ENCODE results near the gene CLPSL1. TPM values are rescaled to one million over a fixed set of nuclear protein-coding genes. Genes with fewer than 3 reads are reported as not detected.
A peak's percentile ranks its signal among the peaks of the same experiment; 100 is the strongest.

Gene CLPSL1
- total and polyA plus RNA-seq, 2 of the 13 experiments (the other 11 are each of a cell fraction or from before 2014, with no cell fraction given) = not detected

- Histone ChIP-seq H3K79me2 (ENCODE audit: insufficient read depth, low read length) (no peaks in the 10 kb centered on the region), H3K9ac (ENCODE audit: insufficient read depth, low read depth, low read length) (no peak overlapping the region), H3K4me2 (ENCODE audit: low read depth, low read length) (no peak overlapping the region), H3K9me3 (ENCODE audit: low read length) (no peaks in the 10 kb centered on the region), H3K4me1 (ENCODE audit: insufficient read depth, low read length) (peaks cover 18% of the 10 kb centered on the region), H3K4me3 (replicated peaks in 1 of 3; ENCODE audit: insufficient read depth in 1 of 3, low read depth in 2 of 3, low read length in 3 of 3) (no peak overlapping the region), H3K27ac (ENCODE audit: extremely low read length, insufficient read depth, low read length) (no peak overlapping the region), H3K36me3 (replicated peaks in 1 of 2; ENCODE audit: control insufficient read depth in 1 of 2, insufficient read depth in 2 of 2, low read length in 2 of 2) (no peaks in the 10 kb centered on the region), H2AFZ (ENCODE audit: low read length) (no peak overlapping the region), H4K20me1 (ENCODE audit: insufficient read depth, low read length) (no peaks in the 10 kb centered on the region), H3K27me3 (ENCODE audit: control insufficient read depth in 1 of 2, insufficient read depth in 2 of 2, low read length in 2 of 2) (peaks cover 0 to 16% of the 10 kb centered on the region in 2 experiments; a peak in 1 of 5 replicates)
- TF ChIP-seq ZKSCAN1 (IDR thresholded peaks at IDR 0.05; ENCODE audit: low read length) (0 out of 2 replicates have a peak, but pooled peaks have one; percentile 52), KAT2B (IDR thresholded peaks at IDR 0.05; ENCODE audit: borderline replicate concordance, low read depth, low read length) (no peak)
- ChIA-PET POLR2A (interaction anchor here (0.5 kb wide), 1 partner anchor 272 kb away, joined by 3 read pairs; no protein-coding TSS in a partner anchor), CTCF (ENCODE audit: low intra/inter-chr PET ratio, low total read pairs) (no interaction called here)
- in situ Hi-C loops (cut with HindIII; ENCODE audit: extremely low pct_ligation_motif_present, low pct_unique_long_range_greater_than_20kb) (no loop called here), intact Hi-C loops (cut with micrococcal nuclease; ENCODE audit: unreplicated experiment) (no loop called here)
- ATAC-seq (no peak), FAIRE-seq (no peak), DNase-seq (ENCODE audit: low spot score) (no peak)
- BruUV-seq (replicated peaks) = no TSS peak
- 0% methylated on average over 2 of the region's 2 CpGs for WGBS (ENCODE audit: low lambda C conversion rate)
Observed at GRCh38 chr6:35786272-35786671, 5.5 kb downstream of the CLPSL1 start.

GRCh38 chr6:35786810-35787209 is 6.0 kb downstream of the CLPSL1 start:
- Histone ChIP-seq H2AFZ (ENCODE audit: low read length) (no peak overlapping the region), H3K9me3 (ENCODE audit: low read length) (no peaks in the 10 kb centered on the region), H3K4me3 (replicated peaks in 1 of 3; ENCODE audit: insufficient read depth in 1 of 3, low read depth in 2 of 3, low read length in 3 of 3) (no peak overlapping the region), H3K4me1 (ENCODE audit: insufficient read depth, low read length) (peaks cover 18% of the 10 kb centered on the region), H3K79me2 (ENCODE audit: insufficient read depth, low read length) (no peaks in the 10 kb centered on the region), H3K36me3 (replicated peaks in 1 of 2; ENCODE audit: control insufficient read depth in 1 of 2, insufficient read depth in 2 of 2, low read length in 2 of 2) (no peaks in the 10 kb centered on the region), H3K9ac (ENCODE audit: insufficient read depth, low read depth, low read length) (no peak overlapping the region), H3K27me3 (ENCODE audit: control insufficient read depth in 1 of 2, insufficient read depth in 2 of 2, low read length in 2 of 2) (0 out of 5 replicates have a peak, but pooled peaks cover 0 to 15% of the 10 kb centered on the region in 2 experiments), H3K27ac (ENCODE audit: extremely low read length, insufficient read depth, low read length) (no peak overlapping the region), H3K4me2 (ENCODE audit: low read depth, low read length) (no peak overlapping the region), H4K20me1 (ENCODE audit: insufficient read depth, low read length) (no peaks in the 10 kb centered on the region)
- no peak for ATAC-seq
- intact Hi-C loops (cut with micrococcal nuclease; ENCODE audit: unreplicated experiment) (no loop called here), in situ Hi-C loops (cut with HindIII; ENCODE audit: extremely low pct_ligation_motif_present, low pct_unique_long_range_greater_than_20kb) (no loop called here)
- BruUV-seq (replicated peaks) = no TSS peak
- DNase-seq (ENCODE audit: low spot score) = no peak
- CTCF ChIA-PET (ENCODE audit: low intra/inter-chr PET ratio, low total read pairs) = no interaction called here
- POLR2A ChIA-PET = interaction anchor here (0.5 kb wide), 1 partner anchor 272 kb away, joined by 3 read pairs; no protein-coding TSS in a partner anchor
- TF ChIP-seq, protein P1, sequence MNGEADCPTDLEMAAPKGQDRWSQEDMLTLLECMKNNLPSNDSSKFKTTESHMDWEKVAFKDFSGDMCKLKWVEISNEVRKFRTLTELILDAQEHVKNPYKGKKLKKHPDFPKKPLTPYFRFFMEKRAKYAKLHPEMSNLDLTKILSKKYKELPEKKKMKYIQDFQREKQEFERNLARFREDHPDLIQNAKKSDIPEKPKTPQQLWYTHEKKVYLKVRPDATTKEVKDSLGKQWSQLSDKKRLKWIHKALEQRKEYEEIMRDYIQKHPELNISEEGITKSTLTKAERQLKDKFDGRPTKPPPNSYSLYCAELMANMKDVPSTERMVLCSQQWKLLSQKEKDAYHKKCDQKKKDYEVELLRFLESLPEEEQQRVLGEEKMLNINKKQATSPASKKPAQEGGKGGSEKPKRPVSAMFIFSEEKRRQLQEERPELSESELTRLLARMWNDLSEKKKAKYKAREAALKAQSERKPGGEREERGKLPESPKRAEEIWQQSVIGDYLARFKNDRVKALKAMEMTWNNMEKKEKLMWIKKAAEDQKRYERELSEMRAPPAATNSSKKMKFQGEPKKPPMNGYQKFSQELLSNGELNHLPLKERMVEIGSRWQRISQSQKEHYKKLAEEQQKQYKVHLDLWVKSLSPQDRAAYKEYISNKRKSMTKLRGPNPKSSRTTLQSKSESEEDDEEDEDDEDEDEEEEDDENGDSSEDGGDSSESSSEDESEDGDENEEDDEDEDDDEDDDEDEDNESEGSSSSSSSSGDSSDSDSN (CRISPR knock-in tag; IDR thresholded peaks at IDR 0.05) = no peak
- 0 out of 2 replicates have a peak, but pooled peaks have one; percentile 3 for TF ChIP-seq MAX (IDR thresholded peaks at IDR 0.05)
- WGBS (ENCODE audit: low lambda C conversion rate) = 68% methylated on average over 25 of the region's 25 CpGs
- FAIRE-seq = no peak
